Subcutaneous adipose tissue (tissue), 4 donors: ENCODE results near the gene ARF1. TPM values are rescaled to one million over a fixed set of nuclear protein-coding genes. Genes with fewer than 3 reads are reported as not detected.

Experiments
- CTCF ChIP-seq: fragments of 450-650 bp; IDR thresholded peaks from one replicate; pipeline ENCODE4 v1.5.1; 2016; ENCODE audit warnings: low read depth, mild to moderate bottlenecking, control low read depth, antibody characterized with exemption, moderate library complexity
- total RNA-seq, 4 donors: library from RNA; depleted of rRNA; stranded (reverse); fragments of >200 nt; gene quantifications; one replicate each; pipeline ENCODE4 v1.1.0, GENCODE V29; 2016

The ARF1 gene
- total RNA-seq, 4 donors from 2014 or later: 227 to 245 (median 236) TPM

GRCh38 chr1:228073061-228073856 is 9.2 kb upstream of the ARF1 start:
- TF ChIP-seq CTCF: no peak

- no peak for TF ChIP-seq CTCF
Observed at GRCh38 chr1:228073857-228074545, 8.5 kb upstream of the ARF1 start.

- TF ChIP-seq CTCF: no peak
Observed at GRCh38 chr1:228074954-228075730, 7.4 kb upstream of the ARF1 start.

- no peak for TF ChIP-seq CTCF
Observed at GRCh38 chr1:228075801-228076271, 6.7 kb upstream of the ARF1 start.

GRCh38 chr1:228076796-228077430 is 5.6 kb upstream of the ARF1 start:
- TF ChIP-seq CTCF: no peak

GRCh38 chr1:228077565-228078330 is 4.8 kb upstream of the ARF1 start:
- no peak for TF ChIP-seq CTCF
